Glutamatergic neuron (in vitro differentiated cells): ENCODE measurements around the gene CD79A. TPM values are rescaled to one million over a fixed set of nuclear protein-coding genes. Genes with fewer than 3 reads are reported as not detected.

Experiments
- DNase-seq: peaks from one replicate; pipeline ENCODE4 v3.0.0; 2022
- H3K27ac Mint-ChIP-seq: one replicate; pipeline ENCODE4 v1.8.0; 2020; ENCODE audit warnings: mild to moderate bottlenecking, mixed read lengths, inconsistent platforms; ENCODE audit not compliant: unreplicated experiment
- H3K27me3 Mint-ChIP-seq: one replicate; pipeline ENCODE4 v1.8.0; 2020; ENCODE audit warnings: mild to moderate bottlenecking, moderate library complexity, mixed read lengths, inconsistent platforms; ENCODE audit not compliant: unreplicated experiment
- H3K36me3 Mint-ChIP-seq: one replicate; pipeline ENCODE4 v1.8.0; 2020; ENCODE audit warnings: mild to moderate bottlenecking, mixed read lengths, inconsistent platforms; ENCODE audit not compliant: unreplicated experiment
- H3K4me1 Mint-ChIP-seq: one replicate; pipeline ENCODE4 v1.8.0; 2020; ENCODE audit warnings: mild to moderate bottlenecking, low read depth, mixed read lengths, inconsistent platforms; ENCODE audit not compliant: unreplicated experiment
- H3K4me3 Mint-ChIP-seq: one replicate; pipeline ENCODE4 v1.8.0; 2020; ENCODE audit warnings: mild to moderate bottlenecking, mixed read lengths, inconsistent platforms; ENCODE audit not compliant: unreplicated experiment
- H3K9me3 Mint-ChIP-seq: one replicate; pipeline ENCODE4 v1.8.0; 2020; ENCODE audit warnings: mild to moderate bottlenecking, moderate library complexity, mixed read lengths, inconsistent platforms; ENCODE audit not compliant: unreplicated experiment
- total RNA-seq: library from RNA; stranded (reverse); fragmentation: NEBNext Ultra II Directional; extraction: Animal tissue kit (Norgen Biotek cat#: 25700); gene quantifications from one replicate; pipeline ENCODE4 v1.2.1, GENCODE V29; 2021; ENCODE audit not compliant: unreplicated experiment
- TF ChIP-seq, protein P1 (sequence below): fragments of 200-600 bp; sonication (generic); IDR thresholded peaks from one replicate; pipeline ENCODE4 v1.5.0; 2021; ENCODE audit not compliant: partially characterized antibody, unreplicated experiment

CD79A gene
- total RNA-seq, 1 donor from 2014 or later: not detected

DNA sequence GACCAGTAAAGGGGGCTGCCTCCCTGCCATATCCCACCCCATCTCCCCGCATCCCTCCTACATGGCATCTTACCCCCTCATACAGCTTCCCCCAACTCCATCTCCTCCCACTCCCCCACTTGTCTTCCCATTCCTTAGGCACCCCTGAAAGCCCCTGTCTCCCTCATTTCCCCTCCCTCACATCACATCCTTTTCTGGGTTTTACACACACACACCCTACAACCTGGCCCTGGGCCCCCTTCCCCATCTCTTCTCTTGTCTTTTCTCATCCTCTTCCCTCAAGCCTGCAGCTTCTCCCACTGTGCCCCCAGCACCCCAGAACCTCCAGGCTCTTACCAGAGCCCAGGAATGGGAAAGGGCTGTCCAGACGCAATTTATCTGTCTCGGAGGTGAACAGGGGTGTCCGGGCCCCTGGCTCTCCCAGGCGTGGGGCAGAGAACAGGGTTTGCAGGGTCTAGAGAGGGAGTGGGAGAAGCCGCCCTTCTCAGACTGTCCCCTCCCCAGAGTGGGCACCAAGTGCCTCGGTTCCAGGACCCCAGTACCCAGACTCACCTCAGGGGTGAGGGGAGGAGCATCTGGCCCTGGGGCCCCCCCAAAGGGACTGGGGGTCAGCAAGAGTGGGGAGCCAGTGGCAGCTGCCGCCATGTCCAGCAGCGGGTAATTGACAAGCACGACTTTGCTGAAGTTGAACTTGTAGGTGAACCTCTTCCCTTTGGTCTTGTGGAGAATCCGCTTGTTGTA is 31.8 kb downstream of the CD79A start:
- TF ChIP-seq, protein P1, sequence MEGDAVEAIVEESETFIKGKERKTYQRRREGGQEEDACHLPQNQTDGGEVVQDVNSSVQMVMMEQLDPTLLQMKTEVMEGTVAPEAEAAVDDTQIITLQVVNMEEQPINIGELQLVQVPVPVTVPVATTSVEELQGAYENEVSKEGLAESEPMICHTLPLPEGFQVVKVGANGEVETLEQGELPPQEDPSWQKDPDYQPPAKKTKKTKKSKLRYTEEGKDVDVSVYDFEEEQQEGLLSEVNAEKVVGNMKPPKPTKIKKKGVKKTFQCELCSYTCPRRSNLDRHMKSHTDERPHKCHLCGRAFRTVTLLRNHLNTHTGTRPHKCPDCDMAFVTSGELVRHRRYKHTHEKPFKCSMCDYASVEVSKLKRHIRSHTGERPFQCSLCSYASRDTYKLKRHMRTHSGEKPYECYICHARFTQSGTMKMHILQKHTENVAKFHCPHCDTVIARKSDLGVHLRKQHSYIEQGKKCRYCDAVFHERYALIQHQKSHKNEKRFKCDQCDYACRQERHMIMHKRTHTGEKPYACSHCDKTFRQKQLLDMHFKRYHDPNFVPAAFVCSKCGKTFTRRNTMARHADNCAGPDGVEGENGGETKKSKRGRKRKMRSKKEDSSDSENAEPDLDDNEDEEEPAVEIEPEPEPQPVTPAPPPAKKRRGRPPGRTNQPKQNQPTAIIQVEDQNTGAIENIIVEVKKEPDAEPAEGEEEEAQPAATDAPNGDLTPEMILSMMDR: no peak
- no peaks in the 10 kb centered on the region for H3K36me3 Mint-ChIP-seq
- peaks cover 24% of the 10 kb centered on the region for H3K4me1 Mint-ChIP-seq
- H3K4me3 Mint-ChIP-seq: no peak overlapping the region
- H3K9me3 Mint-ChIP-seq: peaks cover 11% of the 10 kb centered on the region
- peaks cover 24% of the 10 kb centered on the region for H3K27me3 Mint-ChIP-seq
- DNase-seq: no peak
- no peak overlapping the region for H3K27ac Mint-ChIP-seq

DNA sequence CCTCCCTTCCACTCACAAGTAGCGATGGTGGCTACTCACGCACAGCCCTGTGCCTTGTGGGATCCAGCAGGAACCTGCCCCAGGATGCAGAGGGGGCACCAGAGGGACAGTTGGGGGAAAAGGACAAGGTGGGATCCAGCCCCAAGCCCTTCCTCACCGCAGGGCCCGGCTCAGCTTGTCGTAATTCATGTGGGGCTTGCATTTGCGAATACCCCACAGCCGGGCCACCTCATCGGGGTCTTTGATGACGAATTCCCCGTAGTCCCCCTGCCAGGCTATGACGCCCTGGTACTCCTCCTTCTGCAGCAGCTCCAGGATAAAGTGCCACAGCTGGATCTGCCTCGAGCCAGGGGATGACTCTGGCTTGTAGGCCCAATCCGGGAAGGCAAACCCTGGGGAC is 32.6 kb downstream of the CD79A start:
- Mint-ChIP-seq H3K4me1 (peaks cover 28% of the 10 kb centered on the region), H3K9me3 (peaks cover 13% of the 10 kb centered on the region), H3K27me3 (peaks cover 29% of the 10 kb centered on the region), H3K4me3 (no peak overlapping the region), H3K27ac (no peak overlapping the region), H3K36me3 (no peaks in the 10 kb centered on the region)
- TF ChIP-seq, protein P1: no peak
- DNase-seq: no peak

DNA sequence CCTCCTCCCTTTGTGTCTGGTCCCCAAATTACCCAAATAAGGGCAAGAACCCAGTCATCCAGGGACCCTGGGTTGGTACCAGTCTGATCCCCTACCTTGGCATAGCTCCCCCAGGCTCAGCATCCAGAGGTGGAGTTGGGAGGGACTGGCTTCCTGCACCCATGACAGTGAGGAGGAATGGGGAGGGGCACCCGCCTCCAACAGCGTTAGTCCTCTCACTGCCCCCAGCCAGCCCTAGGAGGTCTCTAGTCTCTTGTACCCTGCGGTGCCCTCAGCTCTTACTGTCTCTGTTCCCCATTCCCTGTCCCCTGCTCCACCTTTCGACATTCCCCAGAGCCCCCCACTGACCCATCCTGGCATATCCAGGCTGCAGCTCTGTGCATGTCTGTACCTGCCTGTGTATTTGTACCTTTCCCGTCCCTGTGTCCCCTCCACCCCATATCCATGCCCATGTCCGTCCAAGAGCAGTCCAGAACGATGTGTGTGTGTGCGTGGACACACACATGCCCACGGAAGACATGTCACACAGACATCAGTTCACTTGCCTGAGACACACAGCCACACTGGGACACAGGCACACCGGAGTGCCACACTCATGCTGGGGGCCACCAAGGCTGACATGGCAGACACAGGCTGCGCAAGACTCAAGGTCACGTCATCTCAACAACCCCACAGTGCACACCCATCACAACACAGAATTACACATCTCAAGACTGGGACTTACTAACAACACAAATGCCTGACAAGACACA is 33.3 kb downstream of the CD79A start:
- Mint-ChIP-seq H3K4me1 (peaks cover 28% of the 10 kb centered on the region), H3K36me3 (no peaks in the 10 kb centered on the region), H3K9me3 (peaks cover 13% of the 10 kb centered on the region), H3K27me3 (peaks cover 27% of the 10 kb centered on the region), H3K27ac (no peak overlapping the region), H3K4me3 (no peak overlapping the region)
- DNase-seq: no peak
- TF ChIP-seq, protein P1: no peak

DNA sequence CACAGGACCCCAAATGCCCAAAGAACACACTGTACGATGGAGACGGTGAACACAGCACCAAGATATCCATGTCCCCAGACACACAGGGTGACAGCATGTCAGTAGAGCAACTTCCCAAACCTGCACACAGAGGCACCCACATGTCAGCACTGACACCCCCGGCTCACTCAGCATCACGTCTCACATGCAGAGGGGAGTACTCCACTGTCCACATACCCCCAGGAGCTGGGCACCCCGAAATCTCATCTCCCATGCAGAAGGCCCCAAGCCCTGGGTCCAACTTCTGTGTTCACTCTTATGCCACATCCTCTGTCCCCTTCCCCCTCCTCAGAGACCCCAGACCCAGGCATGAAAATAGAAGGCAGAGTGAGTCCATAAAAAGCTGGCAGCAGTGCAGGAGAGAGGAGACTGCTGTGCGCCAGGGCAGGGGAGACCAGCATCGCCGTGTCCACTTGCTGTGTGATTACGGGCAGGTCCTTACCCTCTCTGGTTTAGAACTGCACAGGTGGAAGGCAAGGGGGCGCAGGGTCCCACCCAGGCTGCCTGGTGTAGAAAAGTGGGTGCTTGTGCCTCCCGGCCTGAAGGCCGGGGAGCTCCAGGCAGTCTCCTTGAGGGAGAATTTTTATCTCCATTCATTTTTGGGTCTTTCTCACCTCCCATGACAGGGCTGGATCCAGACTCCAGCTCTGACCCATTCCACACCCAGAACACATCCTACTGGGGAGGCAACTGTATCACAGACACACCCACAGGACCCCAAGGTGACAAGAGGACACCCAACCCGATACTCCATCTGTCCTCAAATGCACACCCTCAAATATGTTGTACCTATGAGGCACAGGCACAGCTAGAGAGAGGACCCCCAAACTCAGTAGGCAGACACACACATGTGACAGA is 34.2 kb downstream of the CD79A start:
- TF ChIP-seq, protein P1: no peak
- H3K27ac Mint-ChIP-seq: no peak overlapping the region
- H3K4me3 Mint-ChIP-seq: peak overlapping the region; percentile 50
- H3K36me3 Mint-ChIP-seq: no peaks in the 10 kb centered on the region
- DNase-seq: no peak
- peaks cover 11% of the 10 kb centered on the region for H3K9me3 Mint-ChIP-seq
- H3K4me1 Mint-ChIP-seq: peaks cover 25% of the 10 kb centered on the region
- peaks cover 25% of the 10 kb centered on the region for H3K27me3 Mint-ChIP-seq
